Upper lobe of left lung (tissue), 4 donors: ENCODE results near the gene APBA3.

Experiments used
- POLR2A ChIP-seq, 4 donors: fragments of 450-650 bp; IDR thresholded peaks; one replicate each; pipeline ENCODE4 v1.5.1; 2016 to 2017; ENCODE audit warnings: antibody characterized with exemption in 4 of 4, mild to moderate bottlenecking in 2 of 4
- TF ChIP-seq, protein P1 (sequence below), 6 experiments: fragments of 450-650 bp in 4 of 6; fragments of 200-600 bp in 2 of 6; sonication (generic) in 2 of 6; IDR thresholded peaks; one replicate each; pipeline ENCODE4 v1.5.1; 2016 to 2019; ENCODE audit warnings: antibody characterized with exemption in 6 of 6

DNA sequence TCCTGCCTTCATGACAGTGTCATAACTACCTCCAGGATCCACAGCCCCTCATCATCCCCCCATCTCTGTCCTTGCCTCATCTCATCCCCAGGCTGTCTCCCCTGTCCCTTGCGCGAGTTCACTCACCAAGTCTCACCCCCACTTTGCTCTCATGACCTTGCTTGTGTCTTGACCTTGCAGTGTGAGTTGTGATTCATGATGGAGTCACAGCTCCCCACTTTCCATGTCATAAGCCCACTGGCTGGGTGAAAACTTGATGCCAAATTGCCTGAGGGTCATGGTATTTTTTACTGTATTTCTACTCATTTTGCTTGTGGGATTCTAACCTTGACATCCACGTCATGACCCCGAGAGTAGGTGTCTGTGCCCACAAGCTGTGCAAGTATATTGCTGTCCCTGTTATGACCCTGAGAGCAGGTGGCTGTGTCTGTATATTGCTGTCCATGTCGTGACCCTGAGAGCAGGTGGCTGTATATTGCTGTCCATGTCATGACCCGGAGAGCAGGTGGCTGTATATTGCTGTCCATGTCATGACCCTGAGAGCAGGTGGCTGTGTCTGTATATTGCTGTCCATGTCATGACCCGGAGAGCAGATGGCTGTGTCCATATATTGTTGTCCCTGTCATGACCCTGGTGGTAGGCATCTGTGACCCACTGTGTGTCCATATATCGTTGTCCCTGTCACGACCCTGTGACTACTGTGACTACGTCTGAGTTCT, 23.8 kb downstream of the APBA3 start:
- TF ChIP-seq, protein P1, sequence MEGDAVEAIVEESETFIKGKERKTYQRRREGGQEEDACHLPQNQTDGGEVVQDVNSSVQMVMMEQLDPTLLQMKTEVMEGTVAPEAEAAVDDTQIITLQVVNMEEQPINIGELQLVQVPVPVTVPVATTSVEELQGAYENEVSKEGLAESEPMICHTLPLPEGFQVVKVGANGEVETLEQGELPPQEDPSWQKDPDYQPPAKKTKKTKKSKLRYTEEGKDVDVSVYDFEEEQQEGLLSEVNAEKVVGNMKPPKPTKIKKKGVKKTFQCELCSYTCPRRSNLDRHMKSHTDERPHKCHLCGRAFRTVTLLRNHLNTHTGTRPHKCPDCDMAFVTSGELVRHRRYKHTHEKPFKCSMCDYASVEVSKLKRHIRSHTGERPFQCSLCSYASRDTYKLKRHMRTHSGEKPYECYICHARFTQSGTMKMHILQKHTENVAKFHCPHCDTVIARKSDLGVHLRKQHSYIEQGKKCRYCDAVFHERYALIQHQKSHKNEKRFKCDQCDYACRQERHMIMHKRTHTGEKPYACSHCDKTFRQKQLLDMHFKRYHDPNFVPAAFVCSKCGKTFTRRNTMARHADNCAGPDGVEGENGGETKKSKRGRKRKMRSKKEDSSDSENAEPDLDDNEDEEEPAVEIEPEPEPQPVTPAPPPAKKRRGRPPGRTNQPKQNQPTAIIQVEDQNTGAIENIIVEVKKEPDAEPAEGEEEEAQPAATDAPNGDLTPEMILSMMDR (IDR thresholded peaks at IDR 0.05) = no peak
- TF ChIP-seq POLR2A (IDR thresholded peaks at IDR 0.05) = no peak
